Calu3 (cell line): ENCODE results near the gene SEPTIN10. TPM values are rescaled to one million over a fixed set of nuclear protein-coding genes. Genes with fewer than 3 reads are reported as not detected.

ENCODE experiments used
- BruUV-seq: library from RNA; stranded (reverse); fragments of 400-500 nt; replicated peaks from 2 replicates; lab custom pipeline; 2021; lab: Mats Ljungman, UMichigan
- CTCF ChIA-PET: fragments of 300-600 bp; sonication (Branson Sonifier 250); formaldehyde crosslinking; loops from one replicate; lab custom pipeline; 2022; ENCODE audit warnings: antibody characterized with exemption; lab: Charles Lee
- DNase-seq: peaks from one replicate; pipeline ENCODE4 v3.0.0; 2022
- H3K27ac Mint-ChIP-seq: one replicate; pipeline ENCODE4 v1.8.0; 2022; ENCODE audit warnings: mixed read lengths; ENCODE audit not compliant: unreplicated experiment
- H3K27me3 Mint-ChIP-seq: one replicate; pipeline ENCODE4 v1.8.0; 2022; ENCODE audit warnings: mixed read lengths; ENCODE audit not compliant: unreplicated experiment
- H3K36me3 Mint-ChIP-seq: one replicate; pipeline ENCODE4 v1.8.0; 2022; ENCODE audit warnings: mild to moderate bottlenecking, moderate library complexity, mixed read lengths; ENCODE audit not compliant: insufficient read depth, unreplicated experiment
- H3K4me1 Mint-ChIP-seq: one replicate; pipeline ENCODE4 v1.8.0; 2022; ENCODE audit warnings: mild to moderate bottlenecking, low read depth, mixed read lengths; ENCODE audit not compliant: unreplicated experiment
- H3K4me3 Mint-ChIP-seq: one replicate; pipeline ENCODE4 v1.8.0; 2022; ENCODE audit warnings: mild to moderate bottlenecking, low read depth, moderate library complexity, mixed read lengths; ENCODE audit not compliant: unreplicated experiment
- H3K9me3 Mint-ChIP-seq: one replicate; pipeline ENCODE4 v1.8.0; 2022; ENCODE audit warnings: low read depth, mixed read lengths; ENCODE audit not compliant: unreplicated experiment
- CTCF ChIP-seq: fragments of 200-600 bp; IDR thresholded peaks from one replicate; pipeline ENCODE4 v1.8.0; 2022; ENCODE audit warnings: antibody characterized with exemption; ENCODE audit not compliant: unreplicated experiment
- intact Hi-C: fragments of 100-400 bp; cut with micrococcal nuclease; formaldehyde crosslinking; loops from one replicate; pipeline ENCODE4 v1.10.0; 2022; ENCODE audit not compliant: unreplicated experiment
- total RNA-seq: library from RNA; stranded (reverse); gene quantifications from 2 replicates; pipeline ENCODE4 v1.2.3, GENCODE V29; 2022

The SEPTIN10 gene
- total RNA-seq, 1 experiment from 2014 or later, result 72.2 TPM

GRCh38 chr2:109503191-109503590 is 110.6 kb downstream of the SEPTIN10 start:
- Mint-ChIP-seq H3K9me3 (no peaks in the 10 kb centered on the region), H3K4me1 (peaks cover 9% of the 10 kb centered on the region), H3K4me3 (no peak overlapping the region), H3K36me3 (no peaks in the 10 kb centered on the region), H3K27me3 (peaks cover 82% of the 10 kb centered on the region), H3K27ac (no peak overlapping the region)
- no TSS peak for BruUV-seq
- intact Hi-C loops, result no loop called here
- CTCF ChIA-PET, result no interaction called here
- no peak for DNase-seq
- no peak for TF ChIP-seq CTCF

- intact Hi-C loops, result no loop called here
- Mint-ChIP-seq H3K4me1 (peaks cover 9% of the 10 kb centered on the region), H3K9me3 (no peaks in the 10 kb centered on the region), H3K27ac (no peak overlapping the region), H3K36me3 (no peaks in the 10 kb centered on the region), H3K27me3 (peaks cover 67% of the 10 kb centered on the region), H3K4me3 (no peak overlapping the region)
- CTCF ChIA-PET, result no interaction called here
- no peak for DNase-seq
- BruUV-seq, result no TSS peak
- TF ChIP-seq CTCF, result no peak
Measured at GRCh38 chr2:109501461-109501860, 112.3 kb downstream of the SEPTIN10 start.

- Mint-ChIP-seq H3K4me1 (peaks cover 9% of the 10 kb centered on the region), H3K27me3 (peaks cover 62% of the 10 kb centered on the region), H3K27ac (no peak overlapping the region), H3K36me3 (no peaks in the 10 kb centered on the region), H3K4me3 (no peak overlapping the region), H3K9me3 (no peaks in the 10 kb centered on the region)
- CTCF ChIA-PET, result no interaction called here
- BruUV-seq, result no TSS peak
- intact Hi-C loops, result no loop called here
- no peak for DNase-seq
- no peak for TF ChIP-seq CTCF
Measured at GRCh38 chr2:109500910-109501309, 112.9 kb downstream of the SEPTIN10 start.

- H3K27me3 Mint-ChIP-seq, result peaks cover 48% of the 10 kb centered on the region
- peak; percentile 33 for DNase-seq
- intact Hi-C loops, result no loop called here
- BruUV-seq, result no TSS peak
- H3K9me3 Mint-ChIP-seq, result no peaks in the 10 kb centered on the region
- no peaks in the 10 kb centered on the region for H3K36me3 Mint-ChIP-seq
- H3K27ac Mint-ChIP-seq, result no peak overlapping the region
- CTCF ChIA-PET, result no interaction called here
- peaks cover 9% of the 10 kb centered on the region for H3K4me1 Mint-ChIP-seq
- H3K4me3 Mint-ChIP-seq, result no peak overlapping the region
- no peak for TF ChIP-seq CTCF
Measured at GRCh38 chr2:109499566-109499965, 114.2 kb downstream of the SEPTIN10 start.
